Heart left ventricle (tissue), 13 donors: ENCODE measurements around the gene LRP1B.
"Not testable (repeated sequence)": the region's sequence is repeated elsewhere in the genome, so short reads cannot be mapped to it uniquely, and the experiment has no call there.

Experiments used
- POLR2A ChIP-seq, 2 donors: fragments of 450-650 bp; IDR thresholded peaks; one replicate each; pipeline ENCODE4 v1.6.1; 2017; ENCODE audit warnings: antibody characterized with exemption in 2 of 2, mild to moderate bottlenecking in 2 of 2, moderate library complexity in 2 of 2
- TF ChIP-seq, protein P1 (sequence below), 12 donors: fragments of 200-600 bp; sonication (generic) in 4 of 12; IDR thresholded peaks; one replicate each; pipeline versions ENCODE4 v1.5.0 to v1.8.0; 2018 to 2022; ENCODE audit warnings: antibody characterized with exemption in 12 of 12, mild to moderate bottlenecking in 5 of 12
- donor health status: ischemic (EF 13 %, LVEDD 7.1; RV severe dilation, severe dysfunction).
- donor health status: DM: no; HTN: yes; CAD: no.
- donor health status: DM: no; HTN: no; CAD: no.
- donor health status: ischemic (EF 25% LVEDD 6.9; RV normal size, moderate dysfunction).
- donor health status: ischemic (EF 25% LVEDD 5.7; RV mildly dilated, moderate dysfunction).
- donor health status: ischemic (EF 35%, LVEDD 5.7; RV mildly dilated, moderate dysfunction).
- donor health status: nonischemic (EF 11% LVEDD 7.7; RV severe dilation, severe dysfunction).
- donor health status: DM: yes; HTN: yes; CAD: no.
- donor health status: PGD.
- donor health status: ischemic (EF 29% LVEDD 5.4; RV normal size, mild dysfunction).
- donor health status: nonischemic (EF 23%, LVEDD 6.1; RV moderate dilation, normal function).

DNA sequence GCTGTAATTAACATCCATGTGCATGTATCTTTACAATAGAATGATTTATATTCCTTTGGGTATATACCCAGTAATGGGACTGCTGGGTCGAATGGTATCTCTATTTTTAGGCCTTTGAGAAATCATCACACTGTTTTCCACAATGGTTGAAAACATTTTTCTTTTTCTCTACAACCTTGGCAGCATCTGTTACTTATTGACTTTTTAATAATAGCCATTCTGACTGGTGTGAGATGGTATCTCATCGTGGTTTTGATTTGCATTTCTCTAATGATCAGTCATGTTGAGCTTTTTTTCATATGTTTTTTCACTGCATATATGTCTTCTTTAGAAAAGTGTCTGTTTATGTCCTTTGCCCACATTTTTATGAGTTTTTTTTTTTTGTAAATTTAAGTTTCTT lies 1586.0 kb downstream of the LRP1B start:
- TF ChIP-seq, protein P1, sequence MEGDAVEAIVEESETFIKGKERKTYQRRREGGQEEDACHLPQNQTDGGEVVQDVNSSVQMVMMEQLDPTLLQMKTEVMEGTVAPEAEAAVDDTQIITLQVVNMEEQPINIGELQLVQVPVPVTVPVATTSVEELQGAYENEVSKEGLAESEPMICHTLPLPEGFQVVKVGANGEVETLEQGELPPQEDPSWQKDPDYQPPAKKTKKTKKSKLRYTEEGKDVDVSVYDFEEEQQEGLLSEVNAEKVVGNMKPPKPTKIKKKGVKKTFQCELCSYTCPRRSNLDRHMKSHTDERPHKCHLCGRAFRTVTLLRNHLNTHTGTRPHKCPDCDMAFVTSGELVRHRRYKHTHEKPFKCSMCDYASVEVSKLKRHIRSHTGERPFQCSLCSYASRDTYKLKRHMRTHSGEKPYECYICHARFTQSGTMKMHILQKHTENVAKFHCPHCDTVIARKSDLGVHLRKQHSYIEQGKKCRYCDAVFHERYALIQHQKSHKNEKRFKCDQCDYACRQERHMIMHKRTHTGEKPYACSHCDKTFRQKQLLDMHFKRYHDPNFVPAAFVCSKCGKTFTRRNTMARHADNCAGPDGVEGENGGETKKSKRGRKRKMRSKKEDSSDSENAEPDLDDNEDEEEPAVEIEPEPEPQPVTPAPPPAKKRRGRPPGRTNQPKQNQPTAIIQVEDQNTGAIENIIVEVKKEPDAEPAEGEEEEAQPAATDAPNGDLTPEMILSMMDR (IDR thresholded peaks at IDR 0.05) = not testable (repeated sequence)
- not testable (repeated sequence) for TF ChIP-seq POLR2A (IDR thresholded peaks at IDR 0.05)
